Measurements from ENCODE around the gene NSD2. TPM values are rescaled to one million over a fixed set of nuclear protein-coding genes. Genes with fewer than 3 reads are reported as not detected.
"Not testable (repeated sequence)": the region's sequence is repeated elsewhere in the genome, so short reads cannot be mapped to it uniquely, and the experiment has no call there.

NSD2 gene
- total RNA-seq, 1 experiment from 2014 or later = 60.2 TPM

- DNase-seq (ENCODE audit: low read depth) = peak; percentile 73
Measured at GRCh38 chr4:1899149-1900086, 28.2 kb downstream of the NSD2 start.

GRCh38 chr4:1900087-1900433 is 28.9 kb downstream of the NSD2 start:
- DNase-seq (ENCODE audit: low read depth) = no peak

- DNase-seq (ENCODE audit: low read depth) = no peak
Measured at GRCh38 chr4:1900624-1901023, 29.4 kb downstream of the NSD2 start.

- DNase-seq (ENCODE audit: low read depth) = no peak
Measured at GRCh38 chr4:1901127-1901526, 29.9 kb downstream of the NSD2 start.

- DNase-seq (ENCODE audit: low read depth) = no peak
Measured at GRCh38 chr4:1902243-1902642, 31.1 kb downstream of the NSD2 start.

GRCh38 chr4:1903035-1903434 is 31.8 kb downstream of the NSD2 start:
- DNase-seq (ENCODE audit: low read depth) = no peak

GRCh38 chr4:1904042-1904441 is 32.8 kb downstream of the NSD2 start:
- DNase-seq (ENCODE audit: low read depth) = no peak

- no peak for DNase-seq (ENCODE audit: low read depth)
Measured at GRCh38 chr4:1907848-1908525, 36.8 kb downstream of the NSD2 start.

GRCh38 chr4:1909696-1910095 is 38.5 kb downstream of the NSD2 start:
- DNase-seq (ENCODE audit: low read depth) = not testable (repeated sequence)

- DNase-seq (ENCODE audit: low read depth) = peak; percentile 19
Measured at GRCh38 chr4:1910643-1911042, 39.5 kb downstream of the NSD2 start.

GRCh38 chr4:1911316-1911715 is 40.1 kb downstream of the NSD2 start:
- not testable (repeated sequence) for DNase-seq (ENCODE audit: low read depth)

GRCh38 chr4:1922821-1923220 is 51.6 kb downstream of the NSD2 start:
- DNase-seq (ENCODE audit: low read depth) = no peak

GRCh38 chr4:1927675-1928074 is 56.5 kb downstream of the NSD2 start:
- no peak for DNase-seq (ENCODE audit: low read depth)

GRCh38 chr4:1928356-1929239 is 57.4 kb downstream of the NSD2 start:
- DNase-seq (ENCODE audit: low read depth) = no peak

GRCh38 chr4:1932736-1933135 is 61.5 kb downstream of the NSD2 start:
- no peak for DNase-seq (ENCODE audit: low read depth)

GRCh38 chr4:1933700-1934099 is 62.5 kb downstream of the NSD2 start:
- no peak for DNase-seq (ENCODE audit: low read depth)

- DNase-seq (ENCODE audit: low read depth) = no peak
Measured at GRCh38 chr4:1937550-1937949, 66.4 kb downstream of the NSD2 start.

- no peak for DNase-seq (ENCODE audit: low read depth)
Measured at GRCh38 chr4:1938027-1938426, 66.8 kb downstream of the NSD2 start.

GRCh38 chr4:1939664-1940509 is 68.7 kb downstream of the NSD2 start:
- peak; percentile 74 for DNase-seq (ENCODE audit: low read depth)

- no peak for DNase-seq (ENCODE audit: low read depth)
Measured at GRCh38 chr4:1940566-1940965, 69.4 kb downstream of the NSD2 start.

GRCh38 chr4:1943928-1944327 is 72.7 kb downstream of the NSD2 start:
- no peak for DNase-seq (ENCODE audit: low read depth)

Measured in Daoy (cell line).